Activated CD4-positive, alpha-beta T cell treated with anti-CD3 and anti-CD28 coated beads for 36 hours (primary cell): ENCODE data around the gene RNF126. TPM values are rescaled to one million over a fixed set of nuclear protein-coding genes. Genes with fewer than 3 reads are reported as not detected.
"Not testable (repeated sequence)": the region's sequence is repeated elsewhere in the genome, so short reads cannot be mapped to it uniquely, and the experiment has no call there.

Experiments used
- ATAC-seq: fragments of 200-7000 bp; cut with Tn5 transposase; one replicate; pipeline ENCODE4 v1.10.0; 2021; ENCODE audit warnings: mild to moderate bottlenecking, moderate library complexity
- CTCF ChIA-PET: fragments of 350-600 bp; sonication (Branson Sonifier 250); formaldehyde crosslinking; loops from one replicate; lab custom pipeline; 2021; ENCODE audit warnings: antibody characterized with exemption; lab: Charles Lee
- POLR2A ChIA-PET: fragments of 350-600 bp; sonication (Branson Sonifier 250); formaldehyde crosslinking; loops from one replicate; lab custom pipeline; 2021; ENCODE audit warnings: antibody characterized with exemption, inconsistent platforms; lab: Charles Lee
- DNase-seq: peaks from one replicate; pipeline ENCODE4 v3.0.0-alpha.2; 2020
- H3K27ac Mint-ChIP-seq: one replicate; pipeline ENCODE4 v1.8.0; 2021; ENCODE audit warnings: mixed read lengths
- H3K27me3 Mint-ChIP-seq: one replicate; pipeline ENCODE4 v1.8.0; 2021; ENCODE audit warnings: mixed read lengths
- H3K36me3 Mint-ChIP-seq: one replicate; pipeline ENCODE4 v1.8.0; 2021; ENCODE audit warnings: low read depth, mixed read lengths
- H3K4me1 Mint-ChIP-seq: one replicate; pipeline ENCODE4 v1.8.0; 2021; ENCODE audit warnings: mixed read lengths
- H3K4me3 Mint-ChIP-seq: one replicate; pipeline ENCODE4 v1.8.0; 2021; ENCODE audit warnings: mild to moderate bottlenecking, moderate library complexity, mixed read lengths
- H3K9me3 Mint-ChIP-seq: one replicate; pipeline ENCODE4 v1.8.0; 2021; ENCODE audit warnings: low read depth, mixed read lengths
- intact Hi-C, 2 experiments: fragments of 100-400 bp; cut with DNase I in 1 of 2; cut with micrococcal nuclease in 1 of 2; formaldehyde crosslinking; loops; one replicate each; pipeline versions ENCODE4 v1.14.2 to v1.15.1; 2022 to 2024; cut with DNase I, micrococcal nuclease
- total RNA-seq, 2 experiments: library from RNA; stranded (reverse); gene quantifications; one replicate each; pipeline ENCODE4 v1.2.3, GENCODE V29; 2021

RNF126 gene
- total RNA-seq, 2 experiments from 2014 or later = 83.0 to 91.3 TPM

DNA sequence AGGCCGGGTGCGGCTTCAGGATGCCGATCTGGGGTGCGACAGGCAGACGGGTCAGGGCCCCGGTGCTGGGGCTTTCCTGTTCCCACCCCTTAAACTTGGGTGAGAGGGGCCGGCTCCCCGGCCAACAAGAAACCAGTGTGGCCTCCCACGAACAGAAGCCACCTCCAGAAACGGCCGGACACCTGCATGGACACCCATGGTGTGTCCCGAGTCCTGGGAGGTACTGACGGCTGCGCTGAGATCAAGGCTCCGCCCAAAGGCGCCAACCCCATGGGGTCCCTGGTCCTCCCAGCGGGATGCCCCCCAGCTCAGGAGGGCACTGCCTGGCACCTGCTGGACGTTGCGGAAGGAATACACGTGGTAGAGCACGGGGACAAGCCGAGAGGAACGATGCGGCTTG is 41.2 kb downstream of the RNF126 start:
- intact Hi-C loops = no loop called here
- POLR2A ChIA-PET = no interaction called here

DNA sequence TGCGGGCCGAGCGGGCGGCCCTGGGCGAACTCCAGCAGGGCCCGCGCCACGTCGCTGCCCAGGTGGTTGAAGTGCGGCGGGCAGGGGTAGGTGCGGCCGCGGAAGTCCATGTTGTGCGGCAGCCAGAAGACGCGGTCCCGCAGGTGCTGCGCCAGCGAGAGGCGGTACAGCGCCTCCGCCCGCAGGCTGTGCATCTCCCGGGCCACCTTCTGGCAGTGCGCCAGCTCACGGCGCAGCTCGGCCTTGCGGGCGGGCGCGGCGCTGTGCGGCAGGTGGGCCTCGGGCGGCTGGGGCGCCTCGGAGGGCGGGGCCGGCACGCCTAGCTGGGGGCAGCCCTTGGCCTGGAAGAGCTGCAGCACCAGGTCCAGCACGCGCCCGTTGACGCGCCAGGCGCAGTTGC is 41.8 kb downstream of the RNF126 start:
- H3K4me1 Mint-ChIP-seq, H3K27ac Mint-ChIP-seq, DNase-seq, POLR2A ChIA-PET, CTCF ChIA-PET, intact Hi-C loops, ATAC-seq, H3K9me3 Mint-ChIP-seq, H3K4me3 Mint-ChIP-seq, H3K27me3 Mint-ChIP-seq: not testable (repeated sequence)
- peaks cover 26% of the 10 kb centered on the region for H3K36me3 Mint-ChIP-seq

More for the DNA sequence above, 41.2 kb downstream of the RNF126 start:
- no peaks in the 10 kb centered on the region for H3K4me1 Mint-ChIP-seq
- no peak overlapping the region for H3K4me3 Mint-ChIP-seq
- no peaks in the 10 kb centered on the region for H3K9me3 Mint-ChIP-seq
- no peak overlapping the region for H3K27ac Mint-ChIP-seq
- CTCF ChIA-PET = no interaction called here
- peaks cover 28% of the 10 kb centered on the region for H3K36me3 Mint-ChIP-seq
- no peaks in the 10 kb centered on the region for H3K27me3 Mint-ChIP-seq
- ATAC-seq = no peak
- no peak for DNase-seq

DNA sequence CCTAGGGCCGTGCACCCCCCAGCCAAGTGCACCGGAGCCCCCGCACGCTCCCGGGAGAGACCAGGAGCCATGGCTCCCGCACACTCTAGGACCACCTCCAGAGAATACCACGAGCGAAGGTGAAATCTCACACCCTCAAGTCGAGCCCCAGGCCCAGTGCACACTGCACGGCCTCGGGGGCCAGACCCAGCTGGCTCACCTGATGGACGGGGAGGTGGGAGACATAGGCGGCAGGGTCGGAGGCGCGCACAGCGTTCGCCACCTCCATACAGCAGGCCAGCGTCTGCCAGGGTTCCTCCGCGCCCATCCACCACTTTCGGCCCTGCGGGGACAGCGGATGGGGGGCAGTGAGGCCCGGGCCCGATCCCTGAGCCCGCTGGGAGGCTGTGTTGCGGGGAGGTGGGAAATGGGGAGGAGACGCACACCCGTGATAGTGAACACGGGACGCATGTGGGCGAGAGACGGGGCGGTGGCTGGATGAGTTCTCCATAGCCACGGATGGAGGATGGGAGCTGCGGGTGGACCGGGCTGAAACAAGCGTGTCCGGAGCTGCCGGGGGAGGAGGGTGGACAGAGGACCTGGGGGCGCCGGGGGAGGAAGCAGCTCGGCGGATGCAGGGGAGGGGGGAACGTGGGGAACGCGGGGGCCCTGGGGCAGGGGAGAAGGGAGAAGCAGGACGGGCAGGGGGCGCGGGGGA is 42.7 kb downstream of the RNF126 start:
- H3K27ac Mint-ChIP-seq = no peak overlapping the region
- ATAC-seq (no peak), DNase-seq (no peak)
- H3K36me3 Mint-ChIP-seq = peaks cover 26% of the 10 kb centered on the region
- ChIA-PET POLR2A (no interaction called here), CTCF (no interaction called here)
- H3K4me3 Mint-ChIP-seq = no peak overlapping the region
- H3K9me3 Mint-ChIP-seq = no peaks in the 10 kb centered on the region
- intact Hi-C loops = no loop called here
- H3K4me1 Mint-ChIP-seq = peaks cover 3% of the 10 kb centered on the region
- H3K27me3 Mint-ChIP-seq = peaks cover 2% of the 10 kb centered on the region

DNA sequence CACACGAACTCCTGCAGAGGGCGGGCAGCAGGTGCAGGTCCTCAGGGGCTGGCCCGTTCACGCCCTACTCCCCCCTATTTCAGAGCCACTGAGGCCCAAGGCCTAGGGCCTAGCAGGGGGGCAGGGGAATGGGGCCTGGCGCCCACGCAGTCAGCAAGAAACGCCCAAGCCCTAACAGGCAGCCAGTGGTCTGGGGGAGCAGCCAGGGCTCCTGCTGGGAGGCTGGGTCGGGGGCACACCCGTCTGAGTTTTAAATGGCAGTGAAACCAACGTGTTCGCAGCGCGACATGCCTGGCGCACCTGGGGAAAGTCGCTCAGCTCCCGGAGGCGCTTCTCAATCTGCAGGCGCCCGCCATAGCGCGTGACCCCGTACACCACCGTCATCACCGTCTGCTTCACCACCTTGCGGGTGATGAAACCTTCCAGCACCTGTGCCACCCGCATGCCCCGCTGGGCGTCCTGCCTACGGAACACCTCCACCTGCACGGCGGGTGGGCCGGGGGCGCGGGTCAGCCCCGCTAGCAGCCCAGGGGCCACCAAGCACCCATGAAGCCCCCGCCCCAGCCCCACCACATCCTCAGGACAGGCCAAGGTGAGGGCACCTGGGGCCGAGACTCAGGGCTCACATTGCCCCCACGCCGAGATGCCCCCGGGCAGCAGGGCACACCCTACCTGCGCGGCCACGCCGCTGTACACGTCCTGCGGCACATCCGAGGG is 43.6 kb downstream of the RNF126 start:
- peaks cover 30% of the 10 kb centered on the region for H3K36me3 Mint-ChIP-seq
- H3K4me3 Mint-ChIP-seq = no peak overlapping the region
- H3K27me3 Mint-ChIP-seq = peaks cover 2% of the 10 kb centered on the region
- ATAC-seq (no peak), DNase-seq (no peak)
- intact Hi-C loops = no loop called here
- peaks cover 3% of the 10 kb centered on the region for H3K4me1 Mint-ChIP-seq
- no peak overlapping the region for H3K27ac Mint-ChIP-seq
- CTCF ChIA-PET = no interaction called here
- POLR2A ChIA-PET = no interaction called here
- H3K9me3 Mint-ChIP-seq = no peaks in the 10 kb centered on the region

DNA sequence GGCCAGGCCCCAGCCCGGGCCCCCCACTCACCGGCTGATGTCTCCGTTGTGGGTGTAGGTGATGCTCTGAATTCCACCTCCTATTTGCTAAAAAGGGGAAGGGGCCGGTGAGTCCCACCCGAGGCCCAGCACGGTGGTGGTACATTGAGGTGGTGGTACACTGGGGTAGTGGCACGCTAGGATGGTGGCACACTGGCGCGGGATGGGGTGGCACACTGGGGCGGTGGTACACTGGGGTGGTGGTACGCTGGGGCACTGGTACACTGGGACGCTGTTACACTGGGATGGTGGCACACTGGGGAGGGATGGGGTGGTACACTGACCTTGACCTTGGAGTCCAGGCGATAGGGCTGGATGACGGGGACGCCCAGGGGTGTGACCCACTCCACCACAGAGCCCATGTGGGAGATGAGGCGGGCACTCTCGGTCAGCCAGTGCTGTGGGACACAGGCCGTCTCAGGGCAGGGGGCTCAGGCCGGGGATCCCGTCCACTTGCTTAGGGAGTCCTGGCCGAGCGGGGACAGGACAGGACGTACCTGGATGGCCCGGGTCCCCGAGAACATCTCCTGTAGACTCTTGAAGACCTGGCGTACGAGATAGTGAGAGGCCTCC is 44.2 kb downstream of the RNF126 start:
- Mint-ChIP-seq H3K27me3 (peaks cover 2% of the 10 kb centered on the region), H3K4me1 (peaks cover 3% of the 10 kb centered on the region), H3K4me3 (no peak overlapping the region), H3K27ac (no peak overlapping the region), H3K36me3 (peaks cover 30% of the 10 kb centered on the region), H3K9me3 (no peaks in the 10 kb centered on the region)
- CTCF ChIA-PET = no interaction called here
- no peak for ATAC-seq
- POLR2A ChIA-PET = no interaction called here
- no peak for DNase-seq
- intact Hi-C loops = no loop called here

DNA sequence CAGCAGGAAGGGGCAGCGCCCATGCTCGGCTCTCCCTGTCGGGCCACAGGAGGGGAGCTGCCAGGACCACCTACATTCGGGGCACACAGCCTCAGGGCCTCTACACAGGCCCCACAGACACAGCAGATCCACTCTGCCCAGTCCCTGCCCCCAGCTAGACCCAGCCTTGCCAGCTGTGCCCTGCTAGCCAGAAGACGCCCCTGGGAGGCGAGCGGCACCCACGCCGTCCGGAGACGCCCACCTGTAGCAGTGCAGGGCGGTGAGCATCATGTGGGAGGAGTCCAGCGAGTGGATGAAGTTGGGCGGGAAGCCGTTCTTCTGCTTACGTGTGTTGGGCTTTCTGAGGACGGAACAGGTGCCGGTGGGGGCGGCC is 44.8 kb downstream of the RNF126 start:
- ATAC-seq = no peak
- POLR2A ChIA-PET = no interaction called here
- peaks cover 28% of the 10 kb centered on the region for H3K36me3 Mint-ChIP-seq

DNA sequence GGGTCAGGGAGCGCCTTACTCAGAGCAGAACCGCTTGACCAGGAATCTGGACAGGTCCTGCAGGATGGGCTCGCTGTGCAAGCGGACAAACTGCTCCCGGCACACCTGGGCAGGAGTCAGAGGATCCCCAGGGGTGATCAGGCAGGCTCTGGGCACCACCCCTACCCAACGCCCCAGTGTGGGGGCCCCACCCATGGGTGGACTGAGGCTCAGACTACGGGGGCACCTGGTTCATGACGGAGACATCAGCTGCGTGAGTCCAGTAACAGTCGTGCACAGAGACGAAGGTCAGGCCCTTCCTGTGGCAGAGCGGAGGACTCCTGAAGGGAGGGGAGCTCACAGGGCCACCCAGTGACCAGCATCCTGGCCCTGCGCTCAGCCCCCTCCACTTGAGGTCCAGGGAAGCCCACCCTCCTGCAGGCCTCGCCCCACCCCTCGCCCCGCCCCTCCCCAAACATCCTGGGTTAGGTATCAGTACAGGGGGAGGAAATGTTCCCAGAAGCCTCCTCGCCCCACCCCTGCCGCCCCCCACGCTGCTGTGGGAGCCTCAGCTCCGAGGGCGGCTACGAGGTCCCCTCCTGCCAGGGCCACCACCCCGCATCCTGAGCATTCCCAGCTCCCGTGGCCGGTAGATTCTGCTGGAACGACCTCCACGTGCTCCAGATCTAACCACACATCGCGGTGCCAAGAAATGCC is 45.3 kb downstream of the RNF126 start:
- H3K36me3 Mint-ChIP-seq = peaks cover 28% of the 10 kb centered on the region
- H3K4me3 Mint-ChIP-seq = no peak overlapping the region
- ChIA-PET POLR2A (no interaction called here), CTCF (no interaction called here)
- no peak overlapping the region for H3K27ac Mint-ChIP-seq
- peaks cover 6% of the 10 kb centered on the region for H3K4me1 Mint-ChIP-seq
- ATAC-seq (no peak), DNase-seq (no peak)
- H3K27me3 Mint-ChIP-seq = peaks cover 2% of the 10 kb centered on the region
- H3K9me3 Mint-ChIP-seq = no peaks in the 10 kb centered on the region
- intact Hi-C loops = no loop called here

More for the DNA sequence above, 44.8 kb downstream of the RNF126 start:
- intact Hi-C loops = no loop called here
- Mint-ChIP-seq H3K9me3 (no peaks in the 10 kb centered on the region), H3K27ac (no peak overlapping the region), H3K27me3 (peaks cover 2% of the 10 kb centered on the region), H3K4me1 (peaks cover 3% of the 10 kb centered on the region), H3K4me3 (no peak overlapping the region)
- DNase-seq = no peak
- CTCF ChIA-PET = no interaction called here

DNA sequence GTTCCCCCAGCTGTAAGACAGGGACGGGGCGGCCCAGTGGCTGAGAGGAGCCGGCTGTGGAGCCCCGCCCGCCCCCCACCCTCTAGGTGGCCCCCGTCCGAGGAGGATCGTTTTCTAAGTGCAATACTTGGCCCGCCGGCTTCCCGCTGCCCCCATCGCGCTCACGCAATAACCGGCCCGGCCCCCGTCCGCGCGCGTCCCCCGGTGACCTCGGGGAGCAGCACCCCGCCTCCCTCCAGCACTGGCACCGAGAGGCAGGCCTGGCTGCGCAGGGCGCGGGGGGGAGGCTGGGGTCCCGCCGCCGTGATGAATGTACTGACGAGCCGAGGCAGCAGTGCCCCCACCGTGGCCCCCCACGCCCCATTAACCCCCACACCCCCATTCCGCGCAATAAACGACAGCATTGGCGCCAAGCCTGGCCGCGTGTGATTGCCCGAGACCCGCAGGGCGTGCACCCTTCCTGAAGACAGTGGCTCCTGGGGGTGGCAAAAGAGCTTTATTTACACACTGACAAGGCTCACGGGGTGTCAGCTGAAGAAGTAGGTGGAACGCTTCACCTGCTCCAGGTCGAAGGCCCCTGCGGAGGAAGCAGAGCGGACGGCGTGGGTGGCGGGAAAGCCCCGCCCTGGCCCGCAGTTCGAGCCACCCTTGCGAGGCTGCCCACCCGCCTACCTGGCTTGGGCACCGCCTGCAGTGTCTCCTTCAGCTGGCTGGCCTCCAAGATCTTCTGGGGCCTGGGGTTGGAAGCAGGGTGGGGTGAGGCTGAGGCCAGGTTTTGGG is 46.1 kb downstream of the RNF126 start:
- DNase-seq = no peak

DNA sequence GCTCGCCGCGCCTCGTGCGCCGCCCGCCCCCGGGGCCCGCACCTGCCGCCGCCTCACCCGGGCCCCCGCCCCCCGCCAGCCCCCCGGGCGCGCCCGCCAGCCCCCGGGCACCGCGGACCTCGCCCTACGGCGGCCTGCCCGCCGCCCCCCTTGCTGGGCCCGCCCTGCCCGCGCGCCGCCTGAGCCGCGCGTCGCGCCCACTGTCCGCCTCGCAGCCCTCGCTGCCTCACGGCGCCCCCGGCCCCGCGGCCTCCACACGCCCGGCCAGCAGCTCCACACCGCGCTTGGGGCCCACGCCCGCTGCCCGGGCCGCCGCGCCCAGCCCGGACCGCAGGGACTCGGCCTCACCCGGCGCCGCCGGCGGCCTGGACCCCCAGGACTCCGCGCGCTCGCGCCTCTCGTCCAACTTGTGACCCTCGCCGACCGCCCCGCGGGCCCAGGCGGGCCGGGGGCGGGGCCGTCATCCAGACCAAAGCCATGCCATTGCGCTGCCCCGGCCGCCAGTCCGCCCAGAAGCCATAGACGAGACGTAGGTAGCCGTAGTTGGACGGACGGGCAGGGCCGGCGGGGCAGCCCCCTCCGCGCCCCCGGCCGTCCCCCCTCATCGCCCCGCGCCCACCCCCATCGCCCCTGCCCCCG is 46.8 kb downstream of the RNF126 start:
- H3K4me1 Mint-ChIP-seq = peaks cover 18% of the 10 kb centered on the region
- H3K27me3 Mint-ChIP-seq = peaks cover 2% of the 10 kb centered on the region
- H3K9me3 Mint-ChIP-seq = no peaks in the 10 kb centered on the region
- CTCF ChIA-PET = no interaction called here
- DNase-seq (no peak), ATAC-seq (no peak)
- POLR2A ChIA-PET = no interaction called here
- peaks cover 27% of the 10 kb centered on the region for H3K36me3 Mint-ChIP-seq
- no peak overlapping the region for H3K4me3 Mint-ChIP-seq
- intact Hi-C loops = no loop called here
- H3K27ac Mint-ChIP-seq = no peak overlapping the region

More for the DNA sequence above, 46.1 kb downstream of the RNF126 start:
- intact Hi-C loops = no loop called here
- Mint-ChIP-seq H3K27me3 (peaks cover 2% of the 10 kb centered on the region), H3K9me3 (no peaks in the 10 kb centered on the region), H3K4me1 (peaks cover 11% of the 10 kb centered on the region), H3K27ac (no peak overlapping the region), H3K4me3 (no peak overlapping the region), H3K36me3 (peaks cover 30% of the 10 kb centered on the region)
- CTCF ChIA-PET = no interaction called here
- ATAC-seq = no peak
- POLR2A ChIA-PET = no interaction called here

DNA sequence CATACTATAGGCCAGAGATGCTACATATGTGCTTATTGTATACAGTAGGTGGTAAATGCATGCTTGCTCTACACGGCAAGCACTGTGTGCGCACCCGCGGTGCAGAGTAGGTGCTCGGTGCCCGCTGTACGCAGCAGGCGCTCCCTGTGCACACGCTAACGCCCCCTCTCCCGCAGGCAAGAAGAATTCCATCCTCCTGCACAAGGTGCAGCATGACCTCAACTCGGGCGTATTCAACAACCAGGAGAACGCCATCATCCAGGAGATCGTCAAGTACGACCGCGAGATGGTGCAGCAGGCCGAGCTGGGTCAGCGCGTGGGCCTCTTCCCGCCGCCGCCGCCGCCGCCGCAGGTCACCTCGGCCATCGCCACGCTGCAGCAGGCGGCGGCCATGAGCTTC is 47.4 kb downstream of the RNF126 start:
- intact Hi-C loops = no loop called here
- no peak for ATAC-seq
- Mint-ChIP-seq H3K27ac (no peak overlapping the region), H3K36me3 (peaks cover 27% of the 10 kb centered on the region), H3K4me3 (no peak overlapping the region), H3K9me3 (no peaks in the 10 kb centered on the region), H3K4me1 (peaks cover 22% of the 10 kb centered on the region), H3K27me3 (peaks cover 2% of the 10 kb centered on the region)
- POLR2A ChIA-PET = no interaction called here
- CTCF ChIA-PET = no interaction called here
- DNase-seq = no peak
